ENCODE measurements around the gene ZNF428. TPM values are rescaled to one million over a fixed set of nuclear protein-coding genes. Genes with fewer than 3 reads are reported as not detected.
A peak's percentile ranks its signal among the peaks of the same experiment; 100 is the strongest.
"Not testable (repeated sequence)": the region's sequence is repeated elsewhere in the genome, so short reads cannot be mapped to it uniquely, and the experiment has no call there.

ZNF428 gene
- total and polyA plus RNA-seq, 2 donors, result 27.4 to 51.5 TPM

GRCh38 chr19:43651758-43652545 lies 32.5 kb upstream of the ZNF428 start:
- Histone ChIP-seq H3K36me3 (ENCODE audit: insufficient read depth) (no peaks in the 10 kb centered on the region), H3K4me1 (ENCODE audit: insufficient read depth) (no peaks in the 10 kb centered on the region), H3K27ac (ENCODE audit: low read depth) (no peak overlapping the region), H3K4me3 (ENCODE audit: low read depth, low read length) (no peak overlapping the region)
- no peak for DNase-seq (ENCODE audit: extremely low spot score)
- WGBS, result 69% methylated on average over 14 of the region's 14 CpGs

DNA sequence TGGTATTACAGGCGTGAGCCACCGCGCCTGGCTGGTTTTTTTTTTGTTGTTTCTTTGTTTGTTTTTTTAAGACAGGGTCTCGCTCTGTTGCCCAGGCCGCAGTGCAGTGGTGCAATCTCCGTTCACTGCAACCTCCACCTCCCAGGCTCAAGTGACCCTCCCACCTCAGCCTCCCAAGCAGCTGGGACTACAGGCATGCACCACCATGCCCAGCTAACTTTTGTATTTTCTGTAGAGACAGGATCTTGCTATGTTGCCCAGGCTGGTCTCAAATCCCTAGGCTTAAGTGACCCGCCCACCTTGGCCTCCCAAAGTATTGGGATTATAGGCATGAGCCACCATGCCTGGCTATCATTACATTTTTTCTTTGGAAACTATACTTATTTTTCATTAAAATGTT lies 30.8 kb upstream of the ZNF428 start:
- not testable (repeated sequence) for H3K36me3 ChIP-seq (ENCODE audit: insufficient read depth)
- WGBS, result 97% methylated on average over 7 of the region's 7 CpGs

GRCh38 chr19:43649514-43649913 lies 30.1 kb upstream of the ZNF428 start:
- Histone ChIP-seq H3K27ac (ENCODE audit: low read depth) (no peak overlapping the region), H3K36me3 (ENCODE audit: insufficient read depth) (no peaks in the 10 kb centered on the region), H3K4me3 (ENCODE audit: low read depth, low read length) (no peak overlapping the region), H3K4me1 (ENCODE audit: insufficient read depth) (no peaks in the 10 kb centered on the region)
- 88% methylated on average over 2 of the region's 2 CpGs for WGBS
- DNase-seq (ENCODE audit: extremely low spot score), result no peak

More for the DNA sequence above, 30.8 kb upstream of the ZNF428 start:
- not testable (repeated sequence) for H3K4me3 ChIP-seq (ENCODE audit: low read depth, low read length); DNase-seq (ENCODE audit: extremely low spot score); H3K27ac ChIP-seq (ENCODE audit: low read depth); H3K4me1 ChIP-seq (ENCODE audit: insufficient read depth)

DNA sequence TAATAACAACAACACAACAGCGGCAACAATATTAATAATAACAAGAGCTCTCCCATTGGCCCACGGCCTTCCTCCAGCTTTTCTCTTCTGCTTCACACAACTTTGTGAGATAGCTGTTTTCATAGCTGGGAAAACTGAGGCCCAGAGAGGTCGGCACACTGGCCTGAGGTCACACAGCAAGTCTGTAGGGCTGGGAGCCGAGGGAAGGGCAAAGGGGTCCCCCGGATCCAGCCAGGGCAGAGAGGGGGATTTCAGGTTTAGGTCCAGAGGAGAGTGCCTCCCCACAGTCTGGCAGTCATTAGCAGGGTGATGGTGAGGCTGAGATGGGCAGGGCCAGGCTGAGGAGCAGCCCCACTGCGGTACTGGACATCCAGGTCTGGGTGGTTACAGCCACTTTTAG lies 29.2 kb upstream of the ZNF428 start:
- no peaks in the 10 kb centered on the region for H3K4me1 ChIP-seq (ENCODE audit: insufficient read depth)
- no peak overlapping the region for H3K4me3 ChIP-seq (ENCODE audit: low read depth, low read length)
- WGBS, result 98% methylated on average over 6 of the region's 6 CpGs
- H3K36me3 ChIP-seq (ENCODE audit: insufficient read depth), result no peaks in the 10 kb centered on the region
- DNase-seq (ENCODE audit: extremely low spot score), result no peak
- no peak overlapping the region for H3K27ac ChIP-seq (ENCODE audit: low read depth)

DNA sequence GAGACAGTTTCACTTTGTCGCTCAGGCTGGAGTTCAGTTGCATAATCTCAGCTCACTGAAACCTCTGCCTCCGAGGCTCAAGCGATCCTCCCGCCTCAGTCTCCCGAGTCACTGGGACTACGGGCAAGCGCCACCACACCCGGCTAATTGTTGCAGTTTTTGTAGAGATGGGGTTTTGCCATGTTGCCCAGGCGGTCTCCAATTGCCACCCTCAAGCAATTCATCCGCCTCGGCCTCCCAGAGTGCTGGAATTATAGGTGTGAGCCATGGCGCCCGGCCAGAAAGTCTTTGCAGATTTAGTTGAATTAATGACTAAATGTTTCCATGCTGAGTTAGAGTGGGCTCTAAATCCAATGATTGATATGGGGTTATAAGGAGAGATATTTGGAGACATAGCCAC lies 24.8 kb upstream of the ZNF428 start:
- DNase-seq (ENCODE audit: extremely low spot score), result no peak
- WGBS, result 84% methylated on average over 13 of the region's 13 CpGs
- Histone ChIP-seq H3K4me3 (ENCODE audit: low read depth, low read length) (no peak overlapping the region), H3K36me3 (ENCODE audit: insufficient read depth) (no peaks in the 10 kb centered on the region), H3K4me1 (ENCODE audit: insufficient read depth) (no peaks in the 10 kb centered on the region), H3K27ac (ENCODE audit: low read depth) (no peak overlapping the region)

- Histone ChIP-seq H3K4me3 (ENCODE audit: low read depth, low read length) (no peak overlapping the region), H3K4me1 (ENCODE audit: insufficient read depth) (no peaks in the 10 kb centered on the region), H3K36me3 (ENCODE audit: insufficient read depth) (no peaks in the 10 kb centered on the region), H3K27ac (ENCODE audit: low read depth) (no peak overlapping the region)
- WGBS, result 49% methylated on average over 3 of the region's 3 CpGs
- DNase-seq (ENCODE audit: extremely low spot score), result no peak
Measured at GRCh38 chr19:43643326-43643725, 23.9 kb upstream of the ZNF428 start.

DNA sequence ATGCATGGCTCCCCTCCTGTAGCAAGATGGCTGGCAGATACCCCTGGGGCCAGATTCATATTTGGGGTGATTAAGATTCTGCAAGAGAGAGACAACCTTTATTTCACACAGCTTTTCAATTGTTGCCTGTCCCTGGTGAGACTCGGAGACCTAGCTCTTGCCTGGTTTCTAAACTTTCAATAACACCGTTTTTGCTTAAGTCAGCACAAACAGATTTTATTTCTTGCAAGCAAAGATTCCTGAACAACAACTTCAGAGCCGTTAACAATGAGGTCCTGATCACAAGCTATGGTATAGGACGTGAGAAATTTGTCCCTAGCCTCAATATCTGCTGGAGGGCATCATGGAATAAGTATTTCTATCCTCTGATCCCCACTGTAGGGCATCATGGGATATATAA lies 23.1 kb upstream of the ZNF428 start:
- Histone ChIP-seq H3K36me3 (ENCODE audit: insufficient read depth) (no peaks in the 10 kb centered on the region), H3K4me3 (ENCODE audit: low read depth, low read length) (no peak overlapping the region), H3K4me1 (ENCODE audit: insufficient read depth) (no peaks in the 10 kb centered on the region), H3K27ac (ENCODE audit: low read depth) (no peak overlapping the region)
- DNase-seq (ENCODE audit: extremely low spot score), result no peak
- 76% methylated on average over 4 of the region's 4 CpGs for WGBS

- Histone ChIP-seq H3K27ac (ENCODE audit: low read depth) (no peak overlapping the region), H3K36me3 (ENCODE audit: insufficient read depth) (no peaks in the 10 kb centered on the region), H3K4me3 (ENCODE audit: low read depth, low read length) (no peak overlapping the region), H3K4me1 (ENCODE audit: insufficient read depth) (no peaks in the 10 kb centered on the region)
- 74% methylated on average over 2 of the region's 2 CpGs for WGBS
- DNase-seq (ENCODE audit: extremely low spot score), result no peak
Measured at GRCh38 chr19:43641333-43641732, 21.9 kb upstream of the ZNF428 start.

DNA sequence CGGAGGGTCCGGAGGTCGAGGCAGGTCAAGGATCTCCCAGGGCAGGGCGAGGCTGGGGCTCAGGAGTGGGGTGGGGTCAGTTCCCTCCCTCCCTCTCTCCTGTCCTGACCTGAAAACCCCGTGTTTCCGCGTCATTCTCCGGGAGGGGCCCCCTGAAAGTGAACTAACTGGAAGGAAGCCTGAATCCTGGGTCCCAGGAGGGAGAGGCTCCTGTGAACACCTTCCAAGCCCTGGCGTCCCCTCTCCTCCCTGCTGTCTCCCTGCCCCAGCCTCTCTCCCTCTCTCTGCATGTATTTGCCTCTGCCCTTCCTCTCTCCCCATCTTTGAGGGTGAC lies 21.0 kb upstream of the ZNF428 start:
- DNase-seq (ENCODE audit: extremely low spot score), result no peak
- peak overlapping the region; percentile 50 for H3K4me3 ChIP-seq (ENCODE audit: low read depth, low read length)
- no peaks in the 10 kb centered on the region for H3K4me1 ChIP-seq (ENCODE audit: insufficient read depth)
- 8% methylated on average over 9 of the region's 9 CpGs for WGBS
- no peaks in the 10 kb centered on the region for H3K36me3 ChIP-seq (ENCODE audit: insufficient read depth)
- H3K27ac ChIP-seq (ENCODE audit: low read depth), result no peak overlapping the region

GRCh38 chr19:43639519-43640423 lies 20.3 kb upstream of the ZNF428 start, which contains the start of gene CADM4:
TSS of gene CADM4 (minus strand) at chr19:43639850. CDS start at chr19:43639790, 60 bp downstream.
- peak within 1 kb of the TSS; percentile 50 for H3K4me3 ChIP-seq (ENCODE audit: low read depth, low read length)
- under 1% methylated on average over 109 of the region's 110 CpGs for WGBS
- DNase-seq (ENCODE audit: extremely low spot score), result no peak

DNA sequence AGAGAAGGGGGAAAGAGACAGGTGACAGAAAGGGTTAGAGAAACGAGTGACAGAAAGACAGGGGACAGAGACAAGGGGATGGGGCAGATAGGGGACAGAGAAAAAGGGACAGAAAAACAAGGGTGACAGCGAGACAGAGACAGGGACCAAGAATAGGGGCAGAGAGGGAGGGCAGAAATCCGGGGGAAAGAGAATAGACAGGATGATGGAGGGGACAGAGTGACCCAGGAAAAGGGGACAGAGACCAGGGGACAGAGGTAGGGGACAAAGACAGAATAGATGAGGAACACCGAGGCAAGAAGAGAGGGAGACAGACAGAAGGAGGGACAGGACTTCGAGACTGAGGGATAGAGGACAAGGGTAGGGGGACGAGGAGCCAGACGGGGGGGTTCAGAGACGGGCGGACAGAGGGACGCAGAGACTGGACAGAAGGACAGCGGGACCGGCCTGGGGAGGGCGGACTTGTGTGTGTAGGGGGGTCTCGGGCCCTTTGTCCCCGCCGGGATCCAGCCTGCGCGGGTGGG lies 19.6 kb upstream of the ZNF428 start:
- DNase-seq (ENCODE audit: extremely low spot score), result no peak
- Histone ChIP-seq H3K4me1 (ENCODE audit: insufficient read depth) (no peaks in the 10 kb centered on the region), H3K36me3 (ENCODE audit: insufficient read depth) (no peaks in the 10 kb centered on the region), H3K27ac (ENCODE audit: low read depth) (no peak overlapping the region), H3K4me3 (ENCODE audit: low read depth, low read length) (peak overlapping the region; percentile 50)
- WGBS, result 10% methylated on average over 18 of the region's 18 CpGs

More at GRCh38 chr19:43639519-43640423, 20.3 kb upstream of the ZNF428 start, which contains the start of gene CADM4:
- Histone ChIP-seq H3K4me1 (ENCODE audit: insufficient read depth) (no peaks in the 10 kb centered on the region), H3K27ac (ENCODE audit: low read depth) (no peak within 1 kb of the TSS), H3K36me3 (ENCODE audit: insufficient read depth) (no peaks in the 10 kb centered on the region)

- Histone ChIP-seq H3K36me3 (ENCODE audit: insufficient read depth) (no peaks in the 10 kb centered on the region), H3K4me3 (ENCODE audit: low read depth, low read length) (no peak overlapping the region), H3K27ac (ENCODE audit: low read depth) (no peak overlapping the region), H3K4me1 (ENCODE audit: insufficient read depth) (no peaks in the 10 kb centered on the region)
- 69% methylated on average over 13 of the region's 13 CpGs for WGBS
- no peak for DNase-seq (ENCODE audit: extremely low spot score)
Measured at GRCh38 chr19:43638214-43638994, 19.0 kb upstream of the ZNF428 start.

- no peak for DNase-seq (ENCODE audit: extremely low spot score)
- 71% methylated on average over 14 of the region's 14 CpGs for WGBS
- Histone ChIP-seq H3K4me3 (ENCODE audit: low read depth, low read length) (no peak overlapping the region), H3K36me3 (ENCODE audit: insufficient read depth) (no peaks in the 10 kb centered on the region), H3K27ac (ENCODE audit: low read depth) (no peak overlapping the region), H3K4me1 (ENCODE audit: insufficient read depth) (no peaks in the 10 kb centered on the region)
Measured at GRCh38 chr19:43636121-43636683, 16.8 kb upstream of the ZNF428 start.

Measured in urinary bladder (tissue), 4 donors.